ENCODE measurements around the gene MMP27. TPM values are rescaled to one million over a fixed set of nuclear protein-coding genes. Genes with fewer than 3 reads are reported as not detected.

Gene MMP27
- total RNA-seq, 1 experiment from 2014 or later, result not detected

DNA sequence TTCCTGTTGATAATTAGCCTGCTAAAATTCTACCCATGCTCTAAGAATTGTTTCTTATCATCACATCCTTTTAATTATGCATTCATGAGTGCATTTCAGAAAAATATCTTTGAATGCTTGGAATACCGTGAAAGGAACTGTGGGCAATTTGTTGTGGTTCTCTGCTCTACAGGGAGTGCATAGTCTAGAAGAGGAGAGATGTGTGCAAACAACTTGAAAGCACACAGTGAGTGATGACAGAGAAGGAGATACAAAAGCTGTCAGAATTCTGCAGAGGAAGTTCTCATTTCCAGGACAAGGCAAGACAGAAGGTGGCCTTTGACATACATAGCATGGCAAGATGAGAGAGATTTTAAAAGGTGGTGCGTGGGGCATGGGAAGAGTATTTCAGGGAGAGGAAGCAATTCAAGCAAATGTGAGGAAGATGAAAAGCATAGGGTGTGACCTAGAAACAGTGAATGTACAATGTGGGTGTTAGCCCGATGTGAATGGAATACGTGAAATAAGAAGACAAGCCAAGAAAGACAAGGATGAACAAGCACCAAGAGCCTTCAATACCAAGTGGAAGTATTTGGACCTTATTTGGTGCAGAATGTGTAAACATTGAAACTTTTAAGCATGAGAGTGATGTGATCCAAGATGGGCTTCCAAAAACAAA is 14.2 kb upstream of the MMP27 start:
- DNase-seq, result no peak
- no peaks in the 10 kb centered on the region for H3K27me3 ChIP-seq (ENCODE audit: insufficient read depth, low read length)
- no peak overlapping the region for H3K14ac ChIP-seq (ENCODE audit: insufficient read depth, low read length)
- WGBS (ENCODE audit: extremely low coverage, insufficient read length, low lambda C conversion rate), result no CpG with 5 or more reads among the region's 4 CpGs
- H3K18ac ChIP-seq (ENCODE audit: insufficient read length, low read depth, low read length), result no peak overlapping the region
- no peak overlapping the region for H2AK5ac ChIP-seq (ENCODE audit: insufficient read length, low read length)
- no peak overlapping the region for H3K27ac ChIP-seq (ENCODE audit: insufficient read length, low read depth, low read length)
- H2BK120ac ChIP-seq (ENCODE audit: low read depth, low read length, poor library complexity, severe bottlenecking), result no peak overlapping the region
- no peaks in the 10 kb centered on the region for H3K79me1 ChIP-seq (ENCODE audit: insufficient read depth, low read depth, low read length, poor library complexity, severe bottlenecking)
- Mint-ChIP-seq H3K9me3 (0 out of 5 replicates have a peak, but pooled peaks cover 0 to 3% of the 10 kb centered on the region in 2 experiments), H3K4me3 (no peak overlapping the region), H3K36me3 (ENCODE audit: insufficient read depth in 1 of 3, low read depth in 3 of 3) (no peaks in the 10 kb centered on the region; a peak in 1 of 7 replicates), H3K4me1 (peaks cover 4% of the 10 kb centered on the region in 2 experiments; a peak in 3 of 4 replicates), H3K27ac (no peak overlapping the region), H3K27me3 (ENCODE audit: low read depth) (no peaks in the 10 kb centered on the region)
- H2AFZ ChIP-seq (ENCODE audit: low read length), result no peak overlapping the region
- TF ChIP-seq, protein P1, sequence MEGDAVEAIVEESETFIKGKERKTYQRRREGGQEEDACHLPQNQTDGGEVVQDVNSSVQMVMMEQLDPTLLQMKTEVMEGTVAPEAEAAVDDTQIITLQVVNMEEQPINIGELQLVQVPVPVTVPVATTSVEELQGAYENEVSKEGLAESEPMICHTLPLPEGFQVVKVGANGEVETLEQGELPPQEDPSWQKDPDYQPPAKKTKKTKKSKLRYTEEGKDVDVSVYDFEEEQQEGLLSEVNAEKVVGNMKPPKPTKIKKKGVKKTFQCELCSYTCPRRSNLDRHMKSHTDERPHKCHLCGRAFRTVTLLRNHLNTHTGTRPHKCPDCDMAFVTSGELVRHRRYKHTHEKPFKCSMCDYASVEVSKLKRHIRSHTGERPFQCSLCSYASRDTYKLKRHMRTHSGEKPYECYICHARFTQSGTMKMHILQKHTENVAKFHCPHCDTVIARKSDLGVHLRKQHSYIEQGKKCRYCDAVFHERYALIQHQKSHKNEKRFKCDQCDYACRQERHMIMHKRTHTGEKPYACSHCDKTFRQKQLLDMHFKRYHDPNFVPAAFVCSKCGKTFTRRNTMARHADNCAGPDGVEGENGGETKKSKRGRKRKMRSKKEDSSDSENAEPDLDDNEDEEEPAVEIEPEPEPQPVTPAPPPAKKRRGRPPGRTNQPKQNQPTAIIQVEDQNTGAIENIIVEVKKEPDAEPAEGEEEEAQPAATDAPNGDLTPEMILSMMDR (conservative IDR thresholded peaks at IDR 0.05), result no peak
- no peak overlapping the region for H2BK15ac ChIP-seq (ENCODE audit: low read depth, low read length)
- H3K23me2 ChIP-seq (ENCODE audit: insufficient read length, low read depth, low read length, poor library complexity, severe bottlenecking), result no peaks in the 10 kb centered on the region
- H3T11ph ChIP-seq (ENCODE audit: low read length), result no peak overlapping the region
- no peak overlapping the region for H4K5ac ChIP-seq (ENCODE audit: insufficient read length, low read depth, low read length)
- no peak overlapping the region for H4K91ac ChIP-seq (ENCODE audit: insufficient read length, low read depth, low read length)
- no peak overlapping the region for H2BK12ac ChIP-seq (ENCODE audit: insufficient read length, low read depth, low read length)
- no peaks in the 10 kb centered on the region for H3K9me3 ChIP-seq (ENCODE audit: control insufficient read depth, low read depth, low read length)
- no peak overlapping the region for H2BK20ac ChIP-seq (ENCODE audit: low read depth, low read length, poor library complexity, severe bottlenecking)
- H3K56ac ChIP-seq (ENCODE audit: insufficient read length, low read depth, low read length), result no peak overlapping the region
- no peaks in the 10 kb centered on the region for H3K4me1 ChIP-seq (ENCODE audit: insufficient read depth, low read length)
- no peak overlapping the region for H3K4ac ChIP-seq (ENCODE audit: low read depth, low read length)
- no peak overlapping the region for H4K8ac ChIP-seq (replicated peaks; ENCODE audit: insufficient read length, low read depth, low read length)
- no peak overlapping the region for H3K9ac ChIP-seq (ENCODE audit: extremely low read depth, insufficient read length, low read length)
- no peak overlapping the region for H3K23ac ChIP-seq (ENCODE audit: insufficient read length, low read depth, low read length)
- H3K4me2 ChIP-seq (ENCODE audit: insufficient read depth, insufficient read length, low read length), result no peak overlapping the region
- H4K20me1 ChIP-seq (ENCODE audit: control insufficient read depth, insufficient read depth, insufficient read length), result no peaks in the 10 kb centered on the region
- no peak overlapping the region for H2BK5ac ChIP-seq (ENCODE audit: insufficient read length, low read length)
- no peaks in the 10 kb centered on the region for H3K79me2 ChIP-seq (ENCODE audit: insufficient read depth, low read length)
